ENCODE results near the gene ZNF70. TPM values are rescaled to one million over a fixed set of nuclear protein-coding genes. Genes with fewer than 3 reads are reported as not detected.

The ZNF70 gene
- total RNA-seq, 4 donors from 2014 or later, result 2.7 to 7.5 (median 5.9) TPM

DNA sequence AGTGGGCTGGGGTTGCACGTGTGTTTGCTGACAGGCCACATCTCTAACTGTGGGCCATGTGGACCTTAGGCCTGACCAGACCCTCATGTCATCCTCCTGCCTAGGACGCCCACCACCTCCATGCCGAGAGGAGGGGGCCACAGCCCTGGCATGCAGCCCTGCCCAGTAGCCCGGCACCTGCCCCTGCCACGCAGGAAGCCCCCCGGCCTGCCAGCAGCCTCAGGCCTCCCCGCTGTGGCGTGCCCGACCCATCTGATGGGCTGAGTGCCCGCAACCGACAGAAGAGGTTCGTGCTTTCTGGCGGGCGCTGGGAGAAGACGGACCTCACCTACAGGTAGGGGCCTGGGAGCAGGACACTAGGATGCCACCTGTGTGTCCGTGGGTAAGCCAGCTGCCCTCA, 28.2 kb upstream of the ZNF70 start:
- peaks cover 0 to 20% (median 11%) of the 10 kb centered on the region in 4 donors for H3K4me1 ChIP-seq
- no peaks in the 10 kb centered on the region for H3K27me3 ChIP-seq
- H3K4me3 ChIP-seq, result no peak overlapping the region
- intact Hi-C loops (cut with DNase I; ENCODE audit: low total_unique reads), result no loop called here
- TF ChIP-seq EP300 (IDR thresholded peaks at IDR 0.05; ENCODE audit: low read depth), result no peak
- TF ChIP-seq POLR2AphosphoS5 (IDR thresholded peaks at IDR 0.05), result no peak
- no peak for TF ChIP-seq POLR2A (IDR thresholded peaks at IDR 0.05)
- TF ChIP-seq, protein P1, sequence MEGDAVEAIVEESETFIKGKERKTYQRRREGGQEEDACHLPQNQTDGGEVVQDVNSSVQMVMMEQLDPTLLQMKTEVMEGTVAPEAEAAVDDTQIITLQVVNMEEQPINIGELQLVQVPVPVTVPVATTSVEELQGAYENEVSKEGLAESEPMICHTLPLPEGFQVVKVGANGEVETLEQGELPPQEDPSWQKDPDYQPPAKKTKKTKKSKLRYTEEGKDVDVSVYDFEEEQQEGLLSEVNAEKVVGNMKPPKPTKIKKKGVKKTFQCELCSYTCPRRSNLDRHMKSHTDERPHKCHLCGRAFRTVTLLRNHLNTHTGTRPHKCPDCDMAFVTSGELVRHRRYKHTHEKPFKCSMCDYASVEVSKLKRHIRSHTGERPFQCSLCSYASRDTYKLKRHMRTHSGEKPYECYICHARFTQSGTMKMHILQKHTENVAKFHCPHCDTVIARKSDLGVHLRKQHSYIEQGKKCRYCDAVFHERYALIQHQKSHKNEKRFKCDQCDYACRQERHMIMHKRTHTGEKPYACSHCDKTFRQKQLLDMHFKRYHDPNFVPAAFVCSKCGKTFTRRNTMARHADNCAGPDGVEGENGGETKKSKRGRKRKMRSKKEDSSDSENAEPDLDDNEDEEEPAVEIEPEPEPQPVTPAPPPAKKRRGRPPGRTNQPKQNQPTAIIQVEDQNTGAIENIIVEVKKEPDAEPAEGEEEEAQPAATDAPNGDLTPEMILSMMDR (IDR thresholded peaks at IDR 0.05), result no peak
- DNase-seq, result no peak
- no peak overlapping the region for H3K27ac ChIP-seq
- in situ Hi-C loops (cut with MboI; ENCODE audit: low pct_ligation_motif_present in 1 of 4, low pct_unique_long_range_greater_than_20kb in 1 of 4, low sequenced_read_pairs in 3 of 4), result no loop called here
- 96% methylated on average over 16 of the region's 16 CpGs; no CpG with 5 or more reads in 1 of the 2 donors for WGBS, 2 donors (ENCODE audit: low coverage in 1 of 2)
- no peaks in the 10 kb centered on the region for H3K36me3 ChIP-seq
- H3K9me3 ChIP-seq, result no peaks in the 10 kb centered on the region

DNA sequence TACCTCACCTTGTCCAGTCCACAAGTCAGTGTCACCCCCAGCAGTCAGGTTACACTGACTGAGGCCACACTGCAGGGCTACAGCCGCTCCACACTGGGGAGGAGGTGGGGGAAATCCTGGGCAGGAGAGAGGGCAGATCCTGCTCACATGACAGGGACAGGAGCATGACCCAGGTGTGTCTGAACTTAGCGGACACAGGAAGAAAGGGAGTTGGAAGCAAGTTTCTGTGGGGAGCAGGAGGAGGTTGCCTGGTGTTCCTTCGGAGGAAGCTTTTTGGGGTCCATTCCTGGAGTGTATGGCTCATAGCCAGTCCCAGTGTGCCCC, 27.6 kb upstream of the ZNF70 start:
- Histone ChIP-seq H3K27ac (no peak overlapping the region), H3K4me1 (peaks cover 0 to 20% (median 8%) of the 10 kb centered on the region in 4 donors), H3K27me3 (no peaks in the 10 kb centered on the region), H3K36me3 (no peaks in the 10 kb centered on the region), H3K9me3 (no peaks in the 10 kb centered on the region), H3K4me3 (no peak overlapping the region)
- 81% methylated on average over 3 of the region's 3 CpGs; no CpG with 5 or more reads in 1 of the 2 donors for WGBS, 2 donors (ENCODE audit: low coverage in 1 of 2)
- DNase-seq, result no peak
- in situ Hi-C loops (cut with MboI; ENCODE audit: low pct_ligation_motif_present in 1 of 4, low pct_unique_long_range_greater_than_20kb in 1 of 4, low sequenced_read_pairs in 3 of 4) (no loop called here), intact Hi-C loops (cut with DNase I; ENCODE audit: low total_unique reads) (no loop called here)
- TF ChIP-seq POLR2A (IDR thresholded peaks at IDR 0.05) (no peak), EP300 (IDR thresholded peaks at IDR 0.05; ENCODE audit: low read depth) (no peak), POLR2AphosphoS5 (IDR thresholded peaks at IDR 0.05) (no peak)
- TF ChIP-seq, protein P1 (IDR thresholded peaks at IDR 0.05), result no peak

DNA sequence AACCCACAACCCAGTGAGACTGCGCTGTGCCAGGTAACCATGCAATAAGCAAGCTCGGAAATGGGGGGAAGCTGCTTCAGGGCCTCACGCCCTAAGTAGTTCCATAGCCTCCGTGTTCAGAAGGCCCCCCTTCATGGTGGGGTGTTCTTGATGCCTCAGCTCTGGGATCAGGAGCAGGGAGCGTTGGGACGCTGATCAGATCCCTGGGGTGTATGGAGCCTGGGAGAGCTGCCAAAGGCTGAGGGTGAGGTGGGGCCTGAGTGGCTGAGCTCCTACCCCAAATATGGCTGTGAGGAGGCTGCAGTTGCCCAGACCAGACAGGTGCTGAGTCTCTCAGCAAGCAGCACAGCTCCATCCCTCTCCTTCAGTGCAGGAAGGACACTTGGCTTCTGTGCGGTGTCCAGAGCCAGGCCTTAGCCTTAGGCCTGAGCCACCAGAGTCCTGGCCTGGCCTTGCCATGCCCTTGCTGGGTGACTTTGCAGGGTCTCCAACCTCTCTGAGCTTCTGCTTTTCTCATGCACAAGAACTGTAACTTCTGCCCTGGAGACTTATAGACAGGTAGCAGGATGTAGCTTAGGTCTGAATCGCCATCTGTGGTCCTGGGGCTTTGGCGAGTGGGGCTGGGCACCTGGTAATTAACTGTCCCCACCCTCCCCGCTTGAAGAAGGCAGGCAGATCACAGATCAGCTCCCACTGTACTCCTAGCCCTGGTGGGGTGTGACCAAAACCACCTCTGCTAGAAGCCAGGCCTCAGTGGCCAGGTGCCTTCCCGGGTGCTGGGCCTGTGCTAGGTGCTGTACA, 27.1 kb upstream of the ZNF70 start:
- no peaks in the 10 kb centered on the region for H3K9me3 ChIP-seq
- H3K27me3 ChIP-seq, result no peaks in the 10 kb centered on the region
- peak overlapping the region in 2 of 4 donors; percentile 14 to 30 for H3K27ac ChIP-seq
- H3K4me3 ChIP-seq, result no peak overlapping the region
- peaks cover 0 to 24% (median 12%) of the 10 kb centered on the region in 4 donors for H3K4me1 ChIP-seq
- TF ChIP-seq EP300 (IDR thresholded peaks at IDR 0.05; ENCODE audit: low read depth) (no peak), POLR2AphosphoS5 (IDR thresholded peaks at IDR 0.05) (no peak), POLR2A (IDR thresholded peaks at IDR 0.05) (no peak)
- no peak for DNase-seq
- intact Hi-C loops (cut with DNase I; ENCODE audit: low total_unique reads) (no loop called here), in situ Hi-C loops (cut with MboI; ENCODE audit: low pct_ligation_motif_present in 1 of 4, low pct_unique_long_range_greater_than_20kb in 1 of 4, low sequenced_read_pairs in 3 of 4) (no loop called here)
- 79% methylated on average over 11 of the region's 11 CpGs; no CpG with 5 or more reads in 1 of the 2 donors for WGBS, 2 donors (ENCODE audit: low coverage in 1 of 2)
- no peaks in the 10 kb centered on the region for H3K36me3 ChIP-seq

DNA sequence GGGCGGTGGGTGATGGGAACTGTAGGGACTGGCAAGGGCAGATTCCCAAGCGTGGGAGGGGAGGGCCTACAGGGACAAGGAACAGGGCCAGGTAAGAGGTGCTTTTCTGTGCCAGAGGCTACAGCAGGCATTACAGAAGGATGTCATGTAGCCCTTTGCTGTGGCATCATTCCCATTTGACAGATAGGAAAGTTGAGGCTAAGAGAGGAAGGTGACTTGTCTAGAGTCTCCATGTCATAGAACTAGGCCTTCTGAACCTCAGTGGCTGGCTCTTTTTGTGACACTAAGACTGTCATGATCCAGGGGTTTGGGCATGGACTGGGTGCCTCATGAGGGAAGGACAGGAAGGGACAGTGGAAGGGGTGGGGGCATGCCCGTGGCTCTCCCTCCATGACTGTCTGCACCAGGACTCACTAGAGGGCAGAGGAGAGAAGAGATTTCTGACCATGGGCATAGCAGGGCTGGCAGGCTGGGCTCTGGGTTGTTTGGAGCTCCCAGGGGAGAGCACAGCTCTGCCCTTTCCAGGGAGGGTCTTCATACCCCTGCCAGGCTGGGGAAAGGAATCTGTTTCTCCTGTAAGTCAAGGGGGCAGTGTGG, 25.0 kb upstream of the ZNF70 start:
- Histone ChIP-seq H3K4me3 (no peak overlapping the region), H3K4me1 (peaks cover 4 to 36% (median 26%) of the 10 kb centered on the region in 4 donors), H3K36me3 (no peaks in the 10 kb centered on the region), H3K9me3 (no peaks in the 10 kb centered on the region), H3K27ac (no peak overlapping the region), H3K27me3 (no peaks in the 10 kb centered on the region)
- DNase-seq, result no peak
- TF ChIP-seq POLR2A (IDR thresholded peaks at IDR 0.05) (no peak), EP300 (IDR thresholded peaks at IDR 0.05; ENCODE audit: low read depth) (no peak), POLR2AphosphoS5 (IDR thresholded peaks at IDR 0.05) (no peak)
- TF ChIP-seq, protein P1 (IDR thresholded peaks at IDR 0.05), result no peak
- in situ Hi-C loops (cut with MboI; ENCODE audit: low pct_ligation_motif_present in 1 of 4, low pct_unique_long_range_greater_than_20kb in 1 of 4, low sequenced_read_pairs in 3 of 4), result no loop called here
- 77% methylated on average over 3 of the region's 3 CpGs; no CpG with 5 or more reads in 1 of the 2 donors for WGBS, 2 donors (ENCODE audit: low coverage in 1 of 2)
- intact Hi-C loops (cut with DNase I; ENCODE audit: low total_unique reads), result no loop called here
